HCT116 (cell line): ENCODE data around the gene MACC1. TPM values are rescaled to one million over a fixed set of nuclear protein-coding genes. Genes with fewer than 3 reads are reported as not detected.

Experiments
- ATAC-seq: fragments of 200-7000 bp; cut with Tn5 transposase; 2 replicates; pipeline ENCODE4 v1.9.1; 2020; ENCODE audit warnings: mild to moderate bottlenecking, moderate library complexity
- BruUV-seq: library from RNA; stranded (reverse); fragments of 400-500 nt; replicated peaks from 2 replicates; lab custom pipeline; 2021; lab: Mats Ljungman, UMichigan
- CTCF ChIA-PET: fragments of 300-600 bp; sonication (Branson Sonifier 250); formaldehyde crosslinking; loops from one replicate; lab custom pipeline; 2021; ENCODE audit warnings: antibody characterized with exemption; lab: Charles Lee
- POLR2A ChIA-PET: fragments of 300-600, 350-600 bp; sonication (Branson Sonifier 250); formaldehyde crosslinking; loops from one replicate; lab custom pipeline; 2021; ENCODE audit warnings: antibody characterized with exemption; lab: Charles Lee
- RAD21 ChIA-PET, 2 experiments: fragments of 300-600 bp; sonication (Branson Sonifier 250); formaldehyde crosslinking; loops; one replicate each; lab custom pipeline; 2023; ENCODE audit warnings: low total read pairs in 2 of 2; ENCODE audit not compliant: uncharacterized antibody in 2 of 2, unreplicated experiment in 2 of 2, low non-redundant PET in 1 of 2; lab: Charles Lee
- DNase-seq: peaks from one replicate; pipeline ENCODE4 v3.0.0-alpha.2; 2010; ENCODE audit warnings: low read depth, low spot score
- H2AFZ ChIP-seq: fragments of 200-600 bp; shearing (Covaris generic), sonication (generic); 2 replicates; pipeline ENCODE4 v1.6.1; 2017; ENCODE audit warnings: low read depth, mixed run types, mixed read lengths, antibody characterized with exemption, low read length; ENCODE audit not compliant: poor library complexity, severe bottlenecking
- H3K27ac ChIP-seq: 2 replicates; pipeline ENCODE4 v1.5.1; 2012; ENCODE audit warnings: low read depth, low read length
- H3K27me3 ChIP-seq: fragments of 200-600 bp; sonication (generic); 2 replicates; pipeline ENCODE4 v1.6.1; 2016; ENCODE audit warnings: mixed run types, low read length, mixed read lengths; ENCODE audit not compliant: insufficient read depth
- H3K36me3 ChIP-seq, 2 experiments: fragments of 200-500 bp in 1 of 2; fragments of 200-600 bp in 1 of 2; sonication (Bioruptor generic) in 1 of 2; sonication (generic) in 1 of 2; 2 replicates each; pipeline versions ENCODE4 v1.5.1 to v1.6.1; 2014 to 2016; ENCODE audit warnings: low read length in 2 of 2, inconsistent platforms in 1 of 2, mixed read lengths in 1 of 2, mixed run types in 1 of 2; ENCODE audit not compliant: insufficient read depth in 2 of 2, control insufficient read depth in 1 of 2
- H3K4me1 ChIP-seq, 2 experiments: fragments of 200-600 bp in 1 of 2; sonication (generic) in 1 of 2; 2 replicates each; pipeline versions ENCODE4 v1.5.1 to v1.6.1; 2012 to 2017; ENCODE audit warnings: low read length in 2 of 2, inconsistent platforms in 1 of 2, mild to moderate bottlenecking in 1 of 2, mixed read lengths in 1 of 2, mixed run types in 1 of 2, moderate library complexity in 1 of 2; ENCODE audit not compliant: insufficient read depth in 2 of 2, control insufficient read depth in 1 of 2
- H3K4me2 ChIP-seq: fragments of 200-600 bp; sonication (generic); 2 replicates; pipeline ENCODE4 v1.6.1; 2017; ENCODE audit warnings: mixed run types, low read length, mixed read lengths
- H3K4me3 ChIP-seq, 2 experiments: fragments of 200-600 bp in 1 of 2; sonication (generic) in 1 of 2; replicated peaks in 1 of 2; 2 replicates each; pipeline ENCODE4 v1.5.1; 2011 to 2016; ENCODE audit warnings: low read length in 2 of 2, control low read depth in 1 of 2, low read depth in 1 of 2, mild to moderate bottlenecking in 1 of 2, mixed read lengths in 1 of 2, mixed run types in 1 of 2
- H3K79me2 ChIP-seq: fragments of 200-600 bp; sonication (generic); 2 replicates; pipeline ENCODE4 v1.6.1; 2017; ENCODE audit warnings: mild to moderate bottlenecking, mixed run types, low read length, moderate library complexity, mixed read lengths; ENCODE audit not compliant: insufficient read depth
- H3K9ac ChIP-seq: fragments of 200-600 bp; sonication (generic); 2 replicates; pipeline ENCODE4 v1.6.1; 2016; ENCODE audit warnings: low read length, mixed read lengths
- H3K9me2 ChIP-seq: fragments of 200-600 bp; sonication (generic), shearing (Covaris generic); 2 replicates; pipeline ENCODE4 v1.6.1; 2017; ENCODE audit warnings: mixed run types, mild to moderate bottlenecking, moderate library complexity; ENCODE audit not compliant: insufficient read depth
- H3K9me3 ChIP-seq, 2 experiments: fragments of 200-500 bp in 1 of 2; fragments of 200-600 bp in 1 of 2; sonication (Bioruptor generic) in 1 of 2; sonication (generic) in 1 of 2; 2 replicates each; pipeline ENCODE4 v1.6.1; 2014 to 2017; ENCODE audit warnings: low read length in 2 of 2, mixed read lengths in 2 of 2, inconsistent platforms in 1 of 2, low read depth in 1 of 2, mild to moderate bottlenecking in 1 of 2, mixed run types in 1 of 2, moderate library complexity in 1 of 2; ENCODE audit not compliant: control insufficient read depth in 1 of 2, insufficient read depth in 1 of 2
- H4K20me1 ChIP-seq: fragments of 200-600 bp; sonication (generic), shearing (Covaris generic); 2 replicates; pipeline ENCODE4 v1.6.1; 2017; ENCODE audit warnings: mixed run types, mild to moderate bottlenecking, moderate library complexity; ENCODE audit not compliant: insufficient read depth
- ATF3 ChIP-seq: IDR thresholded peaks from 2 replicates; pipeline ENCODE4 v1.6.1; 2012
- CBX3 ChIP-seq: IDR thresholded peaks from 2 replicates; pipeline ENCODE4 v1.6.1; 2012; ENCODE audit warnings: low read depth
- CEBPB ChIP-seq: IDR thresholded peaks from 2 replicates; pipeline ENCODE4 v1.6.1; 2012; ENCODE audit warnings: low read depth
- CTCF ChIP-seq, 3 experiments: fragments of 200-600 bp in 1 of 3; sonication (generic) in 1 of 3; IDR thresholded peaks in 2 of 3; conservative IDR thresholded peaks in 1 of 3; 2 replicates each; pipeline ENCODE4 v1.5.1; 2012 to 2017; ENCODE audit warnings: low read depth in 2 of 3, low read length in 2 of 3, antibody characterized with exemption in 1 of 3, borderline replicate concordance in 1 of 3, control low read depth in 1 of 3, mild to moderate bottlenecking in 1 of 3, mixed read lengths in 1 of 3, mixed run types in 1 of 3, moderate library complexity in 1 of 3; ENCODE audit not compliant: insufficient read depth in 1 of 3
- ELF1 ChIP-seq: IDR thresholded peaks from 2 replicates; pipeline ENCODE4 v1.6.1; 2012; ENCODE audit warnings: low read depth, borderline replicate concordance
- EZH2 ChIP-seq: fragments of 200-600 bp; sonication (generic); IDR thresholded peaks from 2 replicates; pipeline ENCODE4 v1.6.1; 2017; ENCODE audit warnings: antibody characterized with exemption, mixed run types
- POLR2AphosphoS5 ChIP-seq: IDR thresholded peaks from 2 replicates; pipeline ENCODE4 v1.6.1; 2011; ENCODE audit warnings: mild to moderate bottlenecking, low read depth, low read length, moderate library complexity
- SIN3A ChIP-seq: IDR thresholded peaks from 2 replicates; pipeline ENCODE4 v1.6.1; 2012; ENCODE audit warnings: low read depth
- SRF ChIP-seq: IDR thresholded peaks from 2 replicates; pipeline ENCODE4 v1.6.1; 2012; ENCODE audit warnings: low read depth
- TCF7L2 ChIP-seq: IDR thresholded peaks from 2 replicates; pipeline ENCODE4 v1.7.0; 2011; ENCODE audit warnings: borderline replicate concordance, inconsistent platforms; ENCODE audit not compliant: insufficient read depth, insufficient read length; ENCODE audit errors: extremely low read depth
- ZBTB33 ChIP-seq: IDR thresholded peaks from 2 replicates; pipeline ENCODE4 v1.6.1; 2011; ENCODE audit warnings: mild to moderate bottlenecking, low read length, moderate library complexity; ENCODE audit not compliant: insufficient replicate concordance; ENCODE audit errors: extremely low read depth
- intact Hi-C: fragments of 100-400 bp; cut with micrococcal nuclease; formaldehyde crosslinking; loops from 2 replicates; pipeline ENCODE4 v1.10.0; 2022
- total RNA-seq: library from RNA; stranded (reverse); gene quantifications from one replicate; pipeline ENCODE4 v1.2.1, GENCODE V29; 2021; ENCODE audit not compliant: unreplicated experiment

MACC1 gene
- total RNA-seq, 1 experiment from 2014 or later, result 9.8 TPM

GRCh38 chr7:20173828-20174227 is 43.4 kb downstream of the MACC1 start:
- intact Hi-C loops, result loop anchor here (2.0 kb wide), 4 partner anchors 191 to 427 kb away; no protein-coding TSS in a partner anchor
- no peak overlapping the region for H3K9ac ChIP-seq
- ATAC-seq (no peak), DNase-seq (no peak)
- H2AFZ ChIP-seq, result no peak overlapping the region
- TF ChIP-seq CTCF (IDR thresholded peaks at IDR 0.05 in 2 of 3, conservative IDR thresholded peaks at IDR 0.05 in 1 of 3; ENCODE audit: borderline replicate concordance in 1 of 3, insufficient read depth in 1 of 3, low read depth in 2 of 3, low read length in 2 of 3), result no peak
- TF ChIP-seq ATF3, result no peak
- TF ChIP-seq ELF1, result no peak
- no peak for TF ChIP-seq SIN3A
- TF ChIP-seq ZBTB33, result no peak
- no peak for TF ChIP-seq EZH2
- no peak for TF ChIP-seq SRF
- TF ChIP-seq CEBPB, result no peak
- no peak for TF ChIP-seq POLR2AphosphoS5
- TF ChIP-seq CBX3, result no peak
- TF ChIP-seq TCF7L2, result no peak
- H3K4me3 ChIP-seq, result no peak overlapping the region
- H3K36me3 ChIP-seq, result no peaks in the 10 kb centered on the region
- RAD21 ChIA-PET, result interaction anchor here in 1 of 2 experiments (0.8 kb wide), 1 partner anchor 426 kb away, joined by 4 read pairs; no protein-coding TSS in a partner anchor
- H3K4me1 ChIP-seq, result no peaks in the 10 kb centered on the region
- no peaks in the 10 kb centered on the region for H3K9me2 ChIP-seq
- no peaks in the 10 kb centered on the region for H4K20me1 ChIP-seq
- H3K9me3 ChIP-seq, result no peaks in the 10 kb centered on the region
- no peak overlapping the region for H3K27ac ChIP-seq
- no peaks in the 10 kb centered on the region for H3K27me3 ChIP-seq
- CTCF ChIA-PET, result interaction anchor here (0.5 to 3.7 kb wide), 5 partner anchors 62 to 426 kb away, joined by 3 to 21 read pairs (median 12); no protein-coding TSS in a partner anchor
- no TSS peak for BruUV-seq
- POLR2A ChIA-PET, result no interaction called here
- no peaks in the 10 kb centered on the region for H3K79me2 ChIP-seq
- H3K4me2 ChIP-seq, result no peak overlapping the region
